GM23338 (cell line): ENCODE results near the gene SUCLG1.

Experiments
- CREB1 ChIP-seq: fragments of 250-450 bp; sonication (Bioruptor Pico); IDR thresholded peaks from 2 replicates; pipeline ENCODE4 v1.5.0; 2020; ENCODE audit warnings: low read depth, mild to moderate bottlenecking, moderate library complexity
- CTCF ChIP-seq, 2 experiments: fragments of 200-600 bp in 1 of 2; sonication (generic) in 1 of 2; conservative IDR thresholded peaks; 2 replicates each; pipeline versions ENCODE4 v1.5.1 to v1.6.1; 2016 to 2017; ENCODE audit warnings: antibody characterized with exemption in 2 of 2, low read depth in 2 of 2, mild to moderate bottlenecking in 2 of 2, moderate library complexity in 1 of 2
- ETS1 ChIP-seq: IDR thresholded peaks from 2 replicates; pipeline ENCODE4 v1.6.1; 2016; ENCODE audit warnings: antibody characterized with exemption
- EZH2 ChIP-seq: fragments of 200-600 bp; sonication (generic); IDR thresholded peaks from one replicate; pipeline ENCODE4 v1.8.0; 2017; ENCODE audit warnings: antibody characterized with exemption, mild to moderate bottlenecking, low read depth; ENCODE audit not compliant: unreplicated experiment
- EZH2phosphoT487 ChIP-seq: fragments of 200-600 bp; sonication (generic); IDR thresholded peaks from one replicate; pipeline ENCODE4 v1.8.1; 2018; ENCODE audit warnings: antibody characterized with exemption; ENCODE audit not compliant: unreplicated experiment
- JUNB ChIP-seq: IDR thresholded peaks from one replicate; pipeline ENCODE4 v1.6.1; 2016; ENCODE audit warnings: antibody characterized with exemption; ENCODE audit not compliant: unreplicated experiment
- NANOG ChIP-seq: IDR thresholded peaks from 2 replicates; pipeline ENCODE4 v1.6.1; 2016; ENCODE audit warnings: antibody characterized with exemption, borderline replicate concordance
- POLR2AphosphoS5 ChIP-seq: IDR thresholded peaks from 2 replicates; pipeline ENCODE4 v1.6.1; 2016; ENCODE audit warnings: antibody characterized with exemption, low read depth
- REST ChIP-seq: IDR thresholded peaks from one replicate; pipeline ENCODE4 v1.6.1; 2018; ENCODE audit warnings: antibody characterized with exemption; ENCODE audit not compliant: unreplicated experiment
- STAT1 ChIP-seq: IDR thresholded peaks from one replicate; pipeline ENCODE4 v1.6.1; 2016; ENCODE audit warnings: antibody characterized with exemption; ENCODE audit not compliant: unreplicated experiment
- ZNF114 ChIP-seq: fragments of 250-450 bp; sonication (Bioruptor Pico); IDR thresholded peaks from 2 replicates; pipeline ENCODE4 v1.5.0; 2020; ENCODE audit warnings: mild to moderate bottlenecking, moderate library complexity

GRCh38 chr2:84441505-84441904, 17.6 kb downstream of the SUCLG1 start:
- TF ChIP-seq CTCF (conservative IDR thresholded peaks at IDR 0.05; ENCODE audit: low read depth in 2 of 2) (no peak), REST (no peak), POLR2AphosphoS5 (no peak), EZH2phosphoT487 (no peak), EZH2 (no peak), CREB1 (no peak), JUNB (no peak), NANOG (no peak), STAT1 (no peak), ZNF114 (CRISPR knock-in tag) (no peak), ETS1 (no peak)
